Keratinocyte (primary cell): ENCODE measurements around the gene INPP5E. TPM values are rescaled to one million over a fixed set of nuclear protein-coding genes. Genes with fewer than 3 reads are reported as not detected.

Experiments
- DNase-seq: peaks from one replicate; pipeline ENCODE4 v3.0.0-alpha.2; 2011; ENCODE audit warnings: low read depth, missing footprints, low spot score
- FAIRE-seq: peaks from 2 replicates; lab custom pipeline; 2011; peaks lifted over from hg19 to GRCh38; lab: Jason Lieb, UNC
- H2AFZ ChIP-seq: 2 replicates; pipeline ENCODE4 v1.6.0; 2012; ENCODE audit warnings: low read length, control low read depth, inconsistent platforms; ENCODE audit not compliant: control insufficient read depth
- H3K27ac ChIP-seq: 2 replicates; pipeline ENCODE4 v1.5.1; 2011; ENCODE audit warnings: low read length; ENCODE audit not compliant: control insufficient read depth, insufficient read depth
- H3K27me3 ChIP-seq: 3 replicates; pipeline ENCODE4 v1.6.0; 2011; ENCODE audit warnings: low read length; ENCODE audit not compliant: control insufficient read depth, insufficient read depth; ENCODE audit errors: extremely low read depth
- H3K36me3 ChIP-seq, 2 experiments: 2 replicates in 1 of 2; 3 replicates in 1 of 2; pipeline ENCODE4 v1.5.1; 2011; ENCODE audit warnings: low read length in 2 of 2, mild to moderate bottlenecking in 1 of 2; ENCODE audit not compliant: control insufficient read depth in 2 of 2, insufficient read depth in 2 of 2; ENCODE audit errors: extremely low read depth in 1 of 2
- H3K4me1 ChIP-seq: 3 replicates; pipeline ENCODE4 v1.5.1; 2011; ENCODE audit warnings: low read length; ENCODE audit not compliant: control insufficient read depth, insufficient read depth; ENCODE audit errors: extremely low read depth
- H3K4me2 ChIP-seq: 3 replicates; pipeline ENCODE4 v1.6.0; 2011; ENCODE audit warnings: low read depth, low read length; ENCODE audit not compliant: control insufficient read depth, insufficient read depth; ENCODE audit errors: extremely low read depth
- H3K4me3 ChIP-seq, 3 experiments: fragments of 200-600 bp in 1 of 3; sonication (generic) in 1 of 3; 2 replicates in 2 of 3; 3 replicates in 1 of 3; pipeline ENCODE4 v1.5.1; 2011 to 2016; ENCODE audit warnings: low read length in 3 of 3, mild to moderate bottlenecking in 3 of 3, control low read depth in 2 of 3, inconsistent platforms in 1 of 3, low read depth in 1 of 3, mixed read lengths in 1 of 3, mixed run types in 1 of 3, moderate library complexity in 1 of 3; ENCODE audit not compliant: control insufficient read depth in 2 of 3, insufficient read depth in 2 of 3; ENCODE audit errors: extremely low read depth in 1 of 3
- H3K79me2 ChIP-seq: 2 replicates; pipeline ENCODE4 v1.6.0; 2012; ENCODE audit warnings: low read length; ENCODE audit not compliant: control insufficient read depth, insufficient read depth
- H3K9ac ChIP-seq: 3 replicates; pipeline ENCODE4 v1.6.0; 2011; ENCODE audit warnings: low read length; ENCODE audit not compliant: control insufficient read depth, insufficient read depth; ENCODE audit errors: extremely low read depth
- H3K9me1 ChIP-seq: 3 replicates; pipeline ENCODE4 v1.6.0; 2011; ENCODE audit warnings: low read length; ENCODE audit not compliant: control insufficient read depth, insufficient read depth; ENCODE audit errors: extremely low read depth
- H3K9me3 ChIP-seq: 2 replicates; pipeline ENCODE4 v1.5.1; 2012; ENCODE audit warnings: low read depth, low read length; ENCODE audit not compliant: control insufficient read depth
- H4K20me1 ChIP-seq: 3 replicates; pipeline ENCODE4 v1.6.0; 2011; ENCODE audit warnings: low read length; ENCODE audit not compliant: control insufficient read depth, insufficient read depth; ENCODE audit errors: extremely low read depth
- EZH2 ChIP-seq: IDR thresholded peaks from one replicate; pipeline ENCODE4 v1.6.1; 2012; ENCODE audit warnings: inconsistent platforms, mild to moderate bottlenecking, low read length, moderate library complexity
- dilution Hi-C: fragments of 300-500 bp; cut with MboI; formaldehyde crosslinking; loops from one replicate; pipeline ENCODE4 v1.7.0; 2020; ENCODE audit warnings: low sequenced_read_pairs; ENCODE audit not compliant: extremely low pct_ligation_motif_present
- polyA plus RNA-seq, 5 experiments: library from polyadenylated mRNA; depleted of rRNA in 3 of 5; stranded (reverse) in 3 of 5; stranded (forward) in 1 of 5; unstranded in 1 of 5; fragments of >200 nt; gene quantifications; 1 replicate in 1 of 5; 2 replicates in 3 of 5; 3 replicates in 1 of 5; pipeline versions ENCODE4 v1.2.1 to v1.2.3, GENCODE V29; 2011 to 2012; ENCODE audit warnings: missing spikeins in 2 of 5, low read depth in 1 of 5, low replicate concordance in 1 of 5
- TF ChIP-seq, protein P1 (sequence below), 3 experiments: IDR thresholded peaks in 1 of 3; conservative IDR thresholded peaks in 1 of 3; optimal IDR thresholded peaks in 1 of 3; 2 replicates in 2 of 3; 3 replicates in 1 of 3; pipeline versions ENCODE3 to v1.5.1; 2011; ENCODE audit warnings: low read length in 3 of 3, mild to moderate bottlenecking in 3 of 3, moderate library complexity in 2 of 3, control low read depth in 1 of 3, inconsistent platforms in 1 of 3; ENCODE audit not compliant: insufficient read depth in 2 of 3; ENCODE audit errors: extremely low read depth in 1 of 3

The INPP5E gene
- polyA plus RNA-seq, 1 donor (not counting 4 experiments of a cell fraction or from before 2014, with no cell fraction given), result 4.4 TPM

DNA sequence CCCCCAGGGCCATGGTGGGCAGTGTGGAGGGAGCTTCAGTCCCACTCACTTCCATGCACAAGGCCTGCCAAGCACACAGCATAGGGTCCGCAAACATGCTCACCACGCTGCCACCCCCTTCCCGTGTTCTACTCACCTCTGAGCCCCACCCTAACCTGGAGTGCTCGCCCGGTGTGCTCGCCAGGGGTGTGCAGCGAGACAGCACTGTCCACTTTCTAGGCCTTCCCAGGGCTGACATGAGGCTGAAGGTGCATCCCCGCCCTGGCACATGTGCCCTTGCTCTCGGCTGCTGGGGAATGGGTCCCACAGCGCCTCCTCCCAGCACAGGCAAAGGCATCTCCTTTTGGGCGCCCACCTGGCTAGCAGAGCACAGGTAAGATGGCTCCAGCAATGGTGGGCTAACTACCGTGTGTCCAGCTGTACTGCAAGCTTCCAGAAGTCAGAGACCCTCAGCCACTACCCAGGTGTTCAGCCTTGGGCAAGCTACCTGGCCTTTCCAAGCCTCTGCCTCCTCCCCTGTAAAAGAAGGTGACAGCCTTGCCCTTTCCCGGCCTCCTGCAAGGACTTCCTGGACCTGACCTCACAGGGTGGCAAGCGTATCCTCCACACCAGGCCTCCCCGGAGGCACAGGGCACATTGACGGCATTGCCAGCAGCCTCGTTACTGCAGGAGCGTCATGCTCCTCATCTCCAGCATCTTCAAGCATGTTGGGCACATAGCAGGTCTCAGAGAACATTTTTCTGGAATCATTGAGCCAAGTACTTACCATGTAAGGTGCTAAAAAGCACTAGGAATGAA lies 47.4 kb upstream of the INPP5E start:
- Histone ChIP-seq H2AFZ (no peak overlapping the region), H3K4me2 (no peak overlapping the region), H4K20me1 (peaks cover 3% of the 10 kb centered on the region), H3K4me3 (no peak overlapping the region), H3K27me3 (no peaks in the 10 kb centered on the region), H3K27ac (no peak overlapping the region), H3K4me1 (peaks cover 12% of the 10 kb centered on the region), H3K9me3 (no peaks in the 10 kb centered on the region), H3K9ac (no peak overlapping the region), H3K9me1 (no peaks in the 10 kb centered on the region), H3K36me3 (no peaks in the 10 kb centered on the region), H3K79me2 (peaks cover 7% of the 10 kb centered on the region)
- TF ChIP-seq EZH2, result no peak
- TF ChIP-seq, protein P1, sequence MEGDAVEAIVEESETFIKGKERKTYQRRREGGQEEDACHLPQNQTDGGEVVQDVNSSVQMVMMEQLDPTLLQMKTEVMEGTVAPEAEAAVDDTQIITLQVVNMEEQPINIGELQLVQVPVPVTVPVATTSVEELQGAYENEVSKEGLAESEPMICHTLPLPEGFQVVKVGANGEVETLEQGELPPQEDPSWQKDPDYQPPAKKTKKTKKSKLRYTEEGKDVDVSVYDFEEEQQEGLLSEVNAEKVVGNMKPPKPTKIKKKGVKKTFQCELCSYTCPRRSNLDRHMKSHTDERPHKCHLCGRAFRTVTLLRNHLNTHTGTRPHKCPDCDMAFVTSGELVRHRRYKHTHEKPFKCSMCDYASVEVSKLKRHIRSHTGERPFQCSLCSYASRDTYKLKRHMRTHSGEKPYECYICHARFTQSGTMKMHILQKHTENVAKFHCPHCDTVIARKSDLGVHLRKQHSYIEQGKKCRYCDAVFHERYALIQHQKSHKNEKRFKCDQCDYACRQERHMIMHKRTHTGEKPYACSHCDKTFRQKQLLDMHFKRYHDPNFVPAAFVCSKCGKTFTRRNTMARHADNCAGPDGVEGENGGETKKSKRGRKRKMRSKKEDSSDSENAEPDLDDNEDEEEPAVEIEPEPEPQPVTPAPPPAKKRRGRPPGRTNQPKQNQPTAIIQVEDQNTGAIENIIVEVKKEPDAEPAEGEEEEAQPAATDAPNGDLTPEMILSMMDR (optimal IDR thresholded peaks at IDR 0.05 in 1 of 3, IDR thresholded peaks at IDR 0.05 in 1 of 3, conservative IDR thresholded peaks at IDR 0.05 in 1 of 3; ENCODE audit: extremely low read depth in 1 of 3, insufficient read depth in 2 of 3, low read length in 3 of 3), result no peak
- FAIRE-seq (no peak), DNase-seq (no peak)
- dilution Hi-C loops, result no loop called here

DNA sequence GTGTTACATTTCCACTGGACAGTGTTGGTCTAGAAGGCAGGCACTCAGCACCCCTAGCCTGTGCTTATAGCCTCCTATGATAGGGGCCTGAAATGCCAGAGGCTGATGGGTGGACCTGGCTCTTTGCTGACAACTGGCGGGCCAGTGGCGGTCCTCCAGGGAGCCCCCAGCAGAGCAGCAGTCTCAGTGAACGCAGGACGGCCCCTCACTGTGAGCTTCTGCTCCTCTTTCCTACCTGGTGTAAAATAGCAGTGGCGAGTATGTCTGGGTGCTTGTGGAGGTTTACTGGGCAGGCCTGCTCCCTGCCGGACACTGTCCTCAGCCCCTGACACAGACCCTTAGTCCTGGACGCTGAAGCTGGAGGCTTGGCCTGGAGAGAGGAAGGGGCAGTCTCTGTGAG lies 46.5 kb upstream of the INPP5E start:
- TF ChIP-seq, protein P1 (optimal IDR thresholded peaks at IDR 0.05 in 1 of 3, IDR thresholded peaks at IDR 0.05 in 1 of 3, conservative IDR thresholded peaks at IDR 0.05 in 1 of 3; ENCODE audit: extremely low read depth in 1 of 3, insufficient read depth in 2 of 3, low read length in 3 of 3), result no peak
- no peak for TF ChIP-seq EZH2

More for the DNA sequence above, 46.5 kb upstream of the INPP5E start:
- no peak for FAIRE-seq
- Histone ChIP-seq H3K9me1 (no peaks in the 10 kb centered on the region), H4K20me1 (peaks cover 3% of the 10 kb centered on the region), H3K9ac (no peak overlapping the region), H3K27me3 (no peaks in the 10 kb centered on the region), H3K27ac (no peak overlapping the region), H3K79me2 (peaks cover 16% of the 10 kb centered on the region), H3K9me3 (no peaks in the 10 kb centered on the region), H2AFZ (no peak overlapping the region), H3K4me3 (no peak overlapping the region), H3K4me1 (peaks cover 17% of the 10 kb centered on the region), H3K36me3 (no peaks in the 10 kb centered on the region), H3K4me2 (no peak overlapping the region)
- no peak for DNase-seq
- dilution Hi-C loops, result no loop called here
